GM12878 (cell line): Measurements from ENCODE around the gene HDAC9. TPM values are rescaled to one million over a fixed set of nuclear protein-coding genes. Genes with fewer than 3 reads are reported as not detected.

ENCODE experiments used
- ATAC-seq: fragments of 200-7000 bp; cut with Tn5 transposase; 3 replicates; pipeline ENCODE4 v1.9.1; 2020; ENCODE audit warnings: mild to moderate bottlenecking, moderate library complexity
- BruUV-seq: library from RNA; stranded (reverse); fragments of 400-500 nt; replicated peaks from 2 replicates; lab custom pipeline; 2021; lab: Mats Ljungman, UMichigan
- CTCF ChIA-PET: fragments of 300-600 bp; sonication (Branson Sonifier 250); formaldehyde crosslinking; extraction: SDS; loops from one replicate; lab custom pipeline; 2021; ENCODE audit warnings: inconsistent platforms; lab: Yijun Ruan, JAX
- POLR2A ChIA-PET: fragments of 350-600 bp; formaldehyde crosslinking; extraction: SDS; loops from one replicate; lab custom pipeline; 2021; ENCODE audit warnings: inconsistent platforms; lab: Charles Lee
- RAD21 ChIA-PET: fragments of 300-600 bp; sonication (Branson Sonifier 250); formaldehyde crosslinking; loops from one replicate; lab custom pipeline; 2023; ENCODE audit warnings: antibody characterized with exemption; ENCODE audit not compliant: unreplicated experiment; lab: Charles Lee
- SMC1A ChIA-PET: fragments of 300-600 bp; sonication (Branson Sonifier 250); formaldehyde crosslinking; loops from one replicate; lab custom pipeline; 2023; ENCODE audit not compliant: unreplicated experiment, uncharacterized antibody; lab: Charles Lee
- DNase-seq: peaks from one replicate; pipeline ENCODE4 v3.0.0-alpha.2; 2011; ENCODE audit warnings: low read depth, low spot score
- FAIRE-seq: peaks from 3 replicates; lab custom pipeline; 2011; peaks lifted over from hg19 to GRCh38; lab: Jason Lieb, UNC
- H2AFZ ChIP-seq: 2 replicates; pipeline ENCODE4 v1.6.0; 2011; ENCODE audit warnings: low read depth, low read length, control low read depth; ENCODE audit not compliant: control insufficient read depth
- H3K27ac ChIP-seq: 2 replicates; pipeline ENCODE4 v1.5.1; 2011; ENCODE audit warnings: control low read depth; ENCODE audit not compliant: control insufficient read depth, insufficient read depth
- H3K27me3 ChIP-seq, 2 experiments: replicated peaks in 1 of 2; 2 replicates each; pipeline versions ENCODE4 v1.6.0 to v1.6.1; 2011; ENCODE audit warnings: low read length in 1 of 2; ENCODE audit not compliant: control insufficient read depth in 2 of 2, insufficient read depth in 2 of 2
- H3K36me3 ChIP-seq, 2 experiments: 2 replicates each; pipeline ENCODE4 v1.5.1; 2011; ENCODE audit warnings: low read length in 1 of 2; ENCODE audit not compliant: control insufficient read depth in 2 of 2, insufficient read depth in 2 of 2
- H3K4me1 ChIP-seq: 2 replicates; pipeline ENCODE4 v1.6.1; 2011; ENCODE audit warnings: mild to moderate bottlenecking, low read length, moderate library complexity, mixed read lengths; ENCODE audit not compliant: control insufficient read depth, insufficient read depth
- H3K4me2 ChIP-seq: 2 replicates; pipeline ENCODE4 v1.6.0; 2011; ENCODE audit warnings: control low read depth; ENCODE audit not compliant: control insufficient read depth, insufficient read depth
- H3K4me3 ChIP-seq: fragments of 200-600 bp; sonication (generic); 2 replicates; pipeline ENCODE4 v1.5.1; 2016
- H3K79me2 ChIP-seq: 2 replicates; pipeline ENCODE4 v1.6.0; 2011; ENCODE audit warnings: low read length; ENCODE audit not compliant: control insufficient read depth, insufficient read depth
- H3K9ac ChIP-seq: 2 replicates; pipeline ENCODE4 v1.8.0; 2011; ENCODE audit warnings: low read length, control low read depth, mixed read lengths; ENCODE audit not compliant: control insufficient read depth, insufficient read depth
- H3K9me3 ChIP-seq: replicated peaks from 3 replicates; pipeline ENCODE4 v1.5.1; 2011; ENCODE audit warnings: mild to moderate bottlenecking, low read length; ENCODE audit not compliant: control insufficient read depth, insufficient read depth
- H4K20me1 ChIP-seq: 2 replicates; pipeline ENCODE4 v1.6.0; 2011; ENCODE audit not compliant: control insufficient read depth, insufficient read depth
- HDGF ChIP-seq: fragments of 450-650 bp; IDR thresholded peaks from 2 replicates; pipeline ENCODE4 v1.6.1; 2016; ENCODE audit warnings: antibody characterized with exemption
- JUND ChIP-seq: IDR thresholded peaks from 2 replicates; pipeline ENCODE4 v1.6.1; 2012; ENCODE audit warnings: low read depth, mild to moderate bottlenecking, low read length, improper control_type of control experiment, moderate library complexity
- KDM1A ChIP-seq: fragments of 200-600 bp; sonication (generic); IDR thresholded peaks from 2 replicates; pipeline ENCODE4 v1.6.1; 2016; ENCODE audit warnings: borderline replicate concordance
- RFX5 ChIP-seq: IDR thresholded peaks from 2 replicates; pipeline ENCODE4 v1.6.1; 2011; ENCODE audit warnings: low read depth, low read length, improper control_type of control experiment
- SIX5 ChIP-seq: IDR thresholded peaks from 2 replicates; pipeline ENCODE4 v1.6.1; 2011; ENCODE audit warnings: mild to moderate bottlenecking, low read depth, low read length, moderate library complexity; ENCODE audit not compliant: severe bottlenecking
- SP1 ChIP-seq: IDR thresholded peaks from one replicate; pipeline ENCODE4 v1.6.1; 2011; ENCODE audit warnings: low read depth, low read length
- STAT1 ChIP-seq: fragments of 450-650 bp; conservative IDR thresholded peaks from 2 replicates; pipeline ENCODE4 v1.6.1; 2014; ENCODE audit warnings: antibody characterized with exemption, mild to moderate bottlenecking
- WRNIP1 ChIP-seq: IDR thresholded peaks from 2 replicates; pipeline ENCODE4 v1.6.1; 2011; ENCODE audit warnings: low read depth, low read length, improper control_type of control experiment, borderline replicate concordance
- ZNF207 ChIP-seq: fragments of 450-650 bp; IDR thresholded peaks from 2 replicates; pipeline ENCODE4 v1.6.1; 2014; ENCODE audit warnings: antibody characterized with exemption, mild to moderate bottlenecking, borderline replicate concordance
- WGBS: methylation state at CpG from one replicate; pipeline ENCODE4 v1.1.6; 2016; ENCODE audit warnings: low lambda C conversion rate; ENCODE audit not compliant: insufficient replicate concordance, insufficient coverage; ENCODE audit errors: missing lambda C conversion rate; 5-methylcytosine and 5-hydroxymethylcytosine counted together
- in situ Hi-C: fragments of 300-500 bp; cut with MboI; formaldehyde crosslinking; loops from 9 replicates; pipeline ENCODE4 v1.14.3; 2018; ENCODE audit warnings: mixed read lengths
- intact Hi-C: fragments of 100-400 bp; cut with micrococcal nuclease; formaldehyde crosslinking; loops from one replicate; pipeline ENCODE4 v1.14.2; 2022; ENCODE audit not compliant: unreplicated experiment
- polyA plus RNA-seq, 11 experiments: library from polyadenylated mRNA; depleted of rRNA in 4 of 11; unstranded in 6 of 11; stranded (reverse) in 5 of 11; fragments of >200 nt; fragmentation: Nextera tagmentation in 4 of 11; fragmentation: Illumina TruSeq in 1 of 11; extraction: Ambion mirVana in 4 of 11; extraction: Trizol in 1 of 11; gene quantifications; 1 replicate in 1 of 11; 2 replicates in 10 of 11; pipeline versions ENCODE4 v1.2.1 to v1.2.3, GENCODE V29; 2011 to 2016; ENCODE audit warnings: inconsistent platforms in 2 of 11, missing spikeins in 2 of 11, low read depth in 1 of 11
- total RNA-seq, 4 experiments: library from RNA; depleted of rRNA in 3 of 4; stranded (reverse); fragments of >200 nt in 3 of 4; fragmentation: Illumina TruSeq in 1 of 4; extraction: Trizol in 1 of 4; gene quantifications; 2 replicates each; pipeline versions ENCODE4 v1.2.1 to v1.2.3, GENCODE V29; 2013 to 2021

Gene HDAC9
- total and polyA plus RNA-seq, 10 of the 15 experiments (the other 5 are each of a cell fraction or from before 2014, with no cell fraction given) = 0.73 to 12.8 (median 0.92) TPM

GRCh38 chr7:18846765-18847215 is 351.2 kb downstream of the HDAC9 start:
- SMC1A ChIA-PET = no interaction called here
- H3K4me1 ChIP-seq = no peaks in the 10 kb centered on the region
- no peak overlapping the region for H3K4me2 ChIP-seq
- TF ChIP-seq WRNIP1 = no peak
- no peak for TF ChIP-seq SIX5
- TF ChIP-seq SP1 = no peak
- no peak for TF ChIP-seq ZNF207
- no peak for TF ChIP-seq JUND
- TF ChIP-seq HDGF = no peak
- no peaks in the 10 kb centered on the region for H3K27me3 ChIP-seq
- intact Hi-C loops = no loop called here
- H3K9me3 ChIP-seq = no peaks in the 10 kb centered on the region
- RAD21 ChIA-PET = no interaction called here
- H3K79me2 ChIP-seq = no peaks in the 10 kb centered on the region
- ATAC-seq (no peak), DNase-seq (no peak), FAIRE-seq (no peak)
- BruUV-seq = no TSS peak
- H3K9ac ChIP-seq = no peak overlapping the region
- H3K4me3 ChIP-seq = no peak overlapping the region
- no peak overlapping the region for H3K27ac ChIP-seq
- WGBS = 10% methylated on average over 4 of the region's 4 CpGs
- POLR2A ChIA-PET = no interaction called here
- H2AFZ ChIP-seq = no peak overlapping the region
- H4K20me1 ChIP-seq = no peaks in the 10 kb centered on the region
- H3K36me3 ChIP-seq = no peaks in the 10 kb centered on the region
- CTCF ChIA-PET = interaction anchor here (1.0 kb wide), 1 partner anchor 31 kb away, joined by 3 read pairs; no protein-coding TSS in a partner anchor
- in situ Hi-C loops = no loop called here

- in situ Hi-C loops (no loop called here), intact Hi-C loops (no loop called here)
- ChIA-PET RAD21 (no interaction called here), SMC1A (no interaction called here), CTCF (no interaction called here), POLR2A (no interaction called here)
- H3K9ac ChIP-seq = no peak overlapping the region
- H3K4me3 ChIP-seq = no peak overlapping the region
- H3K27me3 ChIP-seq = no peaks in the 10 kb centered on the region
- WGBS = 0% methylated on average over 1 of the region's 1 CpG
- H2AFZ ChIP-seq = no peak overlapping the region
- no peaks in the 10 kb centered on the region for H3K36me3 ChIP-seq
- ATAC-seq = no peak
- no peaks in the 10 kb centered on the region for H3K4me1 ChIP-seq
- no peak for TF ChIP-seq SIX5
- no peak for TF ChIP-seq RFX5
- TF ChIP-seq KDM1A = no peak
- no peak for TF ChIP-seq STAT1
- no peak overlapping the region for H3K27ac ChIP-seq
- no peak for FAIRE-seq
- no peaks in the 10 kb centered on the region for H4K20me1 ChIP-seq
- BruUV-seq = no TSS peak
- DNase-seq = no peak
- no peaks in the 10 kb centered on the region for H3K79me2 ChIP-seq
- no peak overlapping the region for H3K4me2 ChIP-seq
- no peaks in the 10 kb centered on the region for H3K9me3 ChIP-seq
These were observed 353.6 kb downstream of the HDAC9 start for GRCh38 chr7:18849130-18849529.
